Activated naive CD4-positive, alpha-beta T cell treated with anti-CD3 and anti-CD28 coated beads, Interleukin-2, amount 50 U/mL, for 16 hours (primary cell): Measurements from ENCODE around the gene SPATA24.
"Not testable (repeated sequence)": the region's sequence is repeated elsewhere in the genome, so short reads cannot be mapped to it uniquely, and the experiment has no call there.

ENCODE experiments used
- DNase-seq: peaks from one replicate; pipeline ENCODE4 v3.0.0-alpha.2; 2020

The SPATA24 gene

GRCh38 chr5:139403787-139404483 lies at the start of gene SPATA24:
TSS of gene SPATA24 (minus strand) at chr5:139404089. CDS start at chr5:139404060, 29 bp downstream.
- DNase-seq, result peak; percentile 99

- DNase-seq, result no peak
Measured at GRCh38 chr5:139451878-139452660, 48.2 kb upstream of the SPATA24 start.

- no peak for DNase-seq
Measured at GRCh38 chr5:139451176-139451575, 47.3 kb upstream of the SPATA24 start.

GRCh38 chr5:139446956-139447779 lies 43.3 kb upstream of the SPATA24 start:
- DNase-seq, result no peak

GRCh38 chr5:139445325-139446170 lies 41.7 kb upstream of the SPATA24 start:
- no peak for DNase-seq

- DNase-seq, result no peak
Measured at GRCh38 chr5:139443831-139444453, 40.1 kb upstream of the SPATA24 start.

GRCh38 chr5:139440416-139440815 lies 36.5 kb upstream of the SPATA24 start:
- not testable (repeated sequence) for DNase-seq

- DNase-seq, result peak; percentile 92
Measured at GRCh38 chr5:139439013-139439903, 35.4 kb upstream of the SPATA24 start, which contains the start of gene DNAJC18. TSS of gene DNAJC18 (minus strand) at chr5:139439525. CDS start at chr5:139439445, 80 bp downstream.

- DNase-seq, result no peak
Measured at GRCh38 chr5:139438707-139439012, 34.8 kb upstream of the SPATA24 start.

- no peak for DNase-seq
Measured at GRCh38 chr5:139435676-139436075, 31.8 kb upstream of the SPATA24 start.

- no peak for DNase-seq
Measured at GRCh38 chr5:139431706-139432105, 27.8 kb upstream of the SPATA24 start.

- no peak for DNase-seq
Measured at GRCh38 chr5:139430015-139430414, 26.1 kb upstream of the SPATA24 start.

- DNase-seq, result no peak
Measured at GRCh38 chr5:139426203-139426885, 22.5 kb upstream of the SPATA24 start.

GRCh38 chr5:139425497-139425896 lies 21.6 kb upstream of the SPATA24 start:
- DNase-seq, result no peak

GRCh38 chr5:139422307-139422893 lies 18.5 kb upstream of the SPATA24 start:
- peak; percentile 38 for DNase-seq

- DNase-seq, result no peak
Measured at GRCh38 chr5:139419226-139420192, 15.6 kb upstream of the SPATA24 start.

GRCh38 chr5:139418793-139419192 lies 14.9 kb upstream of the SPATA24 start:
- no peak for DNase-seq

GRCh38 chr5:139417214-139417613 lies 13.3 kb upstream of the SPATA24 start:
- DNase-seq, result no peak

GRCh38 chr5:139416651-139417050 lies 12.8 kb upstream of the SPATA24 start:
- DNase-seq, result no peak
